Gastroesophageal sphincter (tissue), 4 donors: ENCODE data around the gene LRRC75A. TPM values are rescaled to one million over a fixed set of nuclear protein-coding genes. Genes with fewer than 3 reads are reported as not detected.
A peak's percentile ranks its signal among the peaks of the same experiment; 100 is the strongest.
"Not testable (repeated sequence)": the region's sequence is repeated elsewhere in the genome, so short reads cannot be mapped to it uniquely, and the experiment has no call there.

Experiments used
- ATAC-seq: fragments of 150-250 bp; one replicate; pipeline ENCODE4 v1.9.1; 2016; ENCODE audit warnings: mild to moderate bottlenecking, moderate library complexity
- H3K27ac ChIP-seq, 4 donors: fragments of 200-600 bp; sonication (generic) in 3 of 4; 1 replicate in 3 of 4; 2 replicates in 1 of 4; pipeline ENCODE4 v1.5.1; 2016 to 2019
- H3K27me3 ChIP-seq: fragments of 200-600 bp; sonication (generic); one replicate; pipeline ENCODE4 v1.5.1; 2019
- H3K36me3 ChIP-seq, 2 donors: fragments of 200-600 bp; sonication (generic); one replicate each; pipeline ENCODE4 v1.5.1; 2019; ENCODE audit warnings: control low read depth in 1 of 2
- H3K4me1 ChIP-seq, 3 donors: fragments of 200-600 bp; sonication (generic); 1 replicate in 2 of 3; 2 replicates in 1 of 3; pipeline ENCODE4 v1.5.1; 2016 to 2019; ENCODE audit warnings: control low read depth in 2 of 3
- H3K4me3 ChIP-seq, 2 donors: fragments of 200-600 bp; sonication (generic); one replicate each; pipeline ENCODE4 v1.5.1; 2019; ENCODE audit warnings: mild to moderate bottlenecking in 1 of 2, moderate library complexity in 1 of 2
- H3K9me3 ChIP-seq, 3 donors: fragments of 200-600 bp; sonication (generic); one replicate each; pipeline ENCODE4 v1.5.1; 2017 to 2019; ENCODE audit warnings: control low read depth in 2 of 3
- EP300 ChIP-seq: sonication (generic); formaldehyde crosslinking; IDR thresholded peaks from one replicate; pipeline ENCODE4 v1.6.1; 2017; ENCODE audit warnings: antibody characterized with exemption, mild to moderate bottlenecking
- POLR2A ChIP-seq, 2 donors: fragments of 450-650 bp; IDR thresholded peaks; one replicate each; pipeline ENCODE4 v1.6.1; 2017; ENCODE audit warnings: antibody characterized with exemption in 2 of 2, mild to moderate bottlenecking in 2 of 2, moderate library complexity in 1 of 2
- POLR2AphosphoS5 ChIP-seq: sonication (generic); formaldehyde crosslinking; IDR thresholded peaks from one replicate; pipeline ENCODE4 v1.6.1; 2017; ENCODE audit warnings: antibody characterized with exemption
- WGBS, 2 donors: methylation state at CpG; one replicate each; pipeline ENCODE4 v1.1.5; 2018; ENCODE audit warnings: low coverage in 1 of 2; 5-methylcytosine and 5-hydroxymethylcytosine counted together
- total RNA-seq, 4 donors: library from RNA; depleted of rRNA; stranded (reverse); fragments of >200 nt; gene quantifications; one replicate each; pipeline ENCODE4 v1.1.0, GENCODE V29; 2016
- TF ChIP-seq, protein P1 (sequence below), 4 experiments: fragments of 200-600 bp in 2 of 4; fragments of 450-650 bp in 2 of 4; sonication (generic) in 1 of 4; IDR thresholded peaks; one replicate each; pipeline ENCODE4 v1.5.1; 2017 to 2019; ENCODE audit warnings: antibody characterized with exemption in 4 of 4, mild to moderate bottlenecking in 2 of 4, moderate library complexity in 2 of 4

Gene LRRC75A
- total RNA-seq, 4 donors from 2014 or later = 0.94 to 4.0 (median 2.3) TPM

DNA sequence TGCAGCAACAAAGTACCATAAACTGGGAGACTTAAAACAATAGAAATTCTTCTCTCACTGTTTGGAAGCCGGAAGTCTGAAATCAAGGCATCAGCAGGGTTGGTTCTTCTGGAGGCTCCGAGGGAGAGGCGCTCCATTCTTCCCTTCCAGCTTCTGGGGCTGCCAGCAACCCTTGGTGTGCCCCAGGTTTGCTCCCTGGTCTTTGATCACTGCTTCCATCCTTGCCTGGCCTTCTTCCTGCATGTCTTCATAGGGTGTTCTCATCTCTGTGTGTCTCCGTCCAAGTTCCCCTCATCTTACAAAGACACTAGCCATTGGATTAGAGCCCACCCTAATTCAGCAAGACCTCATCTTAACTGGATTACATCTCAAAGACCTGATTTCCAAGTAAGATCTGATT, 35.3 kb upstream of the LRRC75A start:
- H3K9me3 ChIP-seq = no peaks in the 10 kb centered on the region
- H3K4me3 ChIP-seq = no peak overlapping the region
- peaks cover 38% of the 10 kb centered on the region for H3K27me3 ChIP-seq
- TF ChIP-seq EP300 = no peak
- TF ChIP-seq POLR2AphosphoS5 = no peak
- TF ChIP-seq, protein P1, sequence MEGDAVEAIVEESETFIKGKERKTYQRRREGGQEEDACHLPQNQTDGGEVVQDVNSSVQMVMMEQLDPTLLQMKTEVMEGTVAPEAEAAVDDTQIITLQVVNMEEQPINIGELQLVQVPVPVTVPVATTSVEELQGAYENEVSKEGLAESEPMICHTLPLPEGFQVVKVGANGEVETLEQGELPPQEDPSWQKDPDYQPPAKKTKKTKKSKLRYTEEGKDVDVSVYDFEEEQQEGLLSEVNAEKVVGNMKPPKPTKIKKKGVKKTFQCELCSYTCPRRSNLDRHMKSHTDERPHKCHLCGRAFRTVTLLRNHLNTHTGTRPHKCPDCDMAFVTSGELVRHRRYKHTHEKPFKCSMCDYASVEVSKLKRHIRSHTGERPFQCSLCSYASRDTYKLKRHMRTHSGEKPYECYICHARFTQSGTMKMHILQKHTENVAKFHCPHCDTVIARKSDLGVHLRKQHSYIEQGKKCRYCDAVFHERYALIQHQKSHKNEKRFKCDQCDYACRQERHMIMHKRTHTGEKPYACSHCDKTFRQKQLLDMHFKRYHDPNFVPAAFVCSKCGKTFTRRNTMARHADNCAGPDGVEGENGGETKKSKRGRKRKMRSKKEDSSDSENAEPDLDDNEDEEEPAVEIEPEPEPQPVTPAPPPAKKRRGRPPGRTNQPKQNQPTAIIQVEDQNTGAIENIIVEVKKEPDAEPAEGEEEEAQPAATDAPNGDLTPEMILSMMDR (IDR thresholded peaks at IDR 0.05) = no peak
- TF ChIP-seq POLR2A (IDR thresholded peaks at IDR 0.05) = no peak
- H3K27ac ChIP-seq = no peak overlapping the region
- ATAC-seq = no peak
- 51 to 76% methylated on average over 2 to 4 of the region's 4 CpGs for WGBS, 2 donors
- H3K4me1 ChIP-seq = no peaks in the 10 kb centered on the region
- no peaks in the 10 kb centered on the region for H3K36me3 ChIP-seq

DNA sequence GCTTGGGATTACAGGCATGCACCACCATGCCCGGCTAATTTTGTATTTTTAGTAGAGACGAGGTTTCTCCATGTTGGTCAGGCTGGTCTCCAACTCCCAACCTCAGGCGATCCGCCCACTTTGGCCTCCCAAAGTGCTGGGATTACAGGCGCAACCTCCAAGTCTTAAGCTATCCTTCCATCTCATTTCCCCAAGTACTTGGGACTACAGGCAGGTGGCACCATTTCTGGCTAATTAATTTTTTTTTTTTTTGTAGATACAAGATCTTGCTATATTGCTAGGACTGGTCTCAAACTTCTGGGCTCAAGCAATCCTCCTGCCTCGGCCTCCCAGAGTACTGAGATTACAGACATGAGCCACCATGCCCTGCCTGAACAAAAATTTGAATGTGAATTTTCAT, 33.6 kb upstream of the LRRC75A start:
- H3K27ac ChIP-seq, H3K4me3 ChIP-seq, H3K4me1 ChIP-seq, ATAC-seq, H3K9me3 ChIP-seq, H3K36me3 ChIP-seq: not testable (repeated sequence)
- peaks cover 21% of the 10 kb centered on the region for H3K27me3 ChIP-seq
- 93 to 100% methylated on average over 5 of the region's 6 CpGs for WGBS, 2 donors

DNA sequence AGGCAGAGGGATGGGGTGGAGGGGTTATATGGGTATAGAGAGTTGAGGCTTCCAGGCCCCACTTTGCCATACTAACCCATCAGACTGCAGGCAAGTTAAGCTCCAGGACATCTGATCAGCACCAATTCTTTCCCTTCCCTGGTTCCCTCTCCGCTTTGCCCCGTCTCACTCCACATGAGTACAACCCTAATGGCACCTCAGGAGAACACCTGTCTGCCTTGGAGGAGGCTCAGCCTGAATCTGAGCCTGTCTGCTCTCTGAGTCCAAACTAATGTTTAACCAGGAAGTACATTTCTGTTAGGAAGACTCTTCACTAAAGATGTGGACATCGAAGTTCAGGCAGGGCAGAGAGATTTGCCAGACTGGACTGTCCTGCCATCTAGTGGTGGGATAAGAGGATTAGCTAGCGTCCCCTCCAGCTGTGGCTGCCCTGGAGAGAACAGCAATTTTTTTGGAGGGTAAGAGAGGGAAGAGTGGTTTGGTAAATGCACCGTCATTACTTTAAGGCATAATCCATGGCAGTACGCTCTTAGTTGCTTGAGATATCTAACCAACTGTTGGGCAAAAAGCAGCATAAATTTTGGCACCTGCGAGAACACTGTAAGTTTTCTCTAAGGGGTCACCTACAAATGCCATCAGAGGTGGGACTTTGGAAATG, 29.2 kb upstream of the LRRC75A start:
- 33 to 39% methylated on average over 3 to 4 of the region's 7 CpGs for WGBS, 2 donors

DNA sequence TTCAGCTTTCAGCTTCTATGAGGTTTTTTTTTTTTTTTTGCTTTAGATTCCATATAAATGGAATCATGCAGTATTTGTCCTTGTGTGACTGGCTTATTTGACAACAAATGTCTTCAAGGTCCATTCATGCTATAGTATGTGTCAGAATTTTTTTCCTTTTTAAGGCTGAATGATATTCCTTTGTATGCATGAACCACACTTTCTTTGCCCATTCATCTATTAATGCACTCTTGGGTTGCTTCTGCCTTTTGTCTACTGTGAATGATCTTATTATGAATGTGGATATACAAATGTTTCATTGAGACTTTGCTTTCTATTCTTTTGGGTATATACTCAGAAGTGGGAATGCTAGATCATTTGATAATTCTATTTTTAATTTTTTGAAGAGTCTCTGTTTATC, 27.0 kb upstream of the LRRC75A start:
- TF ChIP-seq POLR2A (IDR thresholded peaks at IDR 0.05) (no peak), EP300 (no peak)
- no peak overlapping the region for H3K27ac ChIP-seq
- H3K36me3 ChIP-seq = no peaks in the 10 kb centered on the region
- H3K27me3 ChIP-seq = peaks cover 25% of the 10 kb centered on the region
- no peak overlapping the region for H3K4me3 ChIP-seq
- H3K9me3 ChIP-seq = no peaks in the 10 kb centered on the region
- peaks cover 0 to 16% (median 0%) of the 10 kb centered on the region in 3 donors for H3K4me1 ChIP-seq
- ATAC-seq = no peak

More for the DNA sequence above, 29.2 kb upstream of the LRRC75A start:
- no peak overlapping the region for H3K4me3 ChIP-seq
- H3K9me3 ChIP-seq = no peaks in the 10 kb centered on the region
- peak; percentile 93 for ATAC-seq
- H3K27me3 ChIP-seq = peaks cover 33% of the 10 kb centered on the region
- peaks cover 0 to 16% (median 0%) of the 10 kb centered on the region in 3 donors for H3K4me1 ChIP-seq
- H3K27ac ChIP-seq = no peak overlapping the region
- no peaks in the 10 kb centered on the region for H3K36me3 ChIP-seq
- TF ChIP-seq EP300 = no peak
- TF ChIP-seq, protein P1 (IDR thresholded peaks at IDR 0.05) = peak; percentile 80 to 93 (median 88)
- TF ChIP-seq POLR2AphosphoS5 = peak; percentile 16
- TF ChIP-seq POLR2A (IDR thresholded peaks at IDR 0.05) = no peak

DNA sequence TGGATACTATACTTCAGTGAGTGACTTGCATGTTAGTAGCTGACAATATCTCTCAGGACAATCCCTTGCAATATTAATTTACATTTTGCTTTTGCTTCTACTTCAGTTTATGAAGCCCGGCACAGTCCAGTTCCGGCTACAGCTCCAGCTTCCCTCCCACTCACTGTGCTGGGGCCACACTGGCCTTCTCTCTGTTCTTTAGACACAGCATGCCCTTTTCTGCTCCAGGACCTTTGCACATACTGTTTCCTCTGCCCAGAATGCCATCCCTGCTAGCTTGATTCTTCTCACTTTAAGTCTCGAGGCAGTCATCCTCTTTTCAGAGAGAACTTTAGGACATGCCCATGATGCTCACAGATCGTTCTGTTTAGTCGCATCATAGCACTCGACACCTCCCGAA, 25.5 kb upstream of the LRRC75A start:
- H3K4me1 ChIP-seq = peaks cover 0 to 16% (median 0%) of the 10 kb centered on the region in 3 donors
- 66 to 92% methylated on average over 4 to 7 of the region's 7 CpGs for WGBS, 2 donors
- no peaks in the 10 kb centered on the region for H3K9me3 ChIP-seq
- H3K27me3 ChIP-seq = peaks cover 20% of the 10 kb centered on the region
- no peak for ATAC-seq
- no peaks in the 10 kb centered on the region for H3K36me3 ChIP-seq
- no peak overlapping the region for H3K27ac ChIP-seq
- no peak overlapping the region for H3K4me3 ChIP-seq
- TF ChIP-seq POLR2A (IDR thresholded peaks at IDR 0.05) (no peak), EP300 (no peak), POLR2AphosphoS5 (no peak)
- TF ChIP-seq, protein P1 (IDR thresholded peaks at IDR 0.05) = no peak

DNA sequence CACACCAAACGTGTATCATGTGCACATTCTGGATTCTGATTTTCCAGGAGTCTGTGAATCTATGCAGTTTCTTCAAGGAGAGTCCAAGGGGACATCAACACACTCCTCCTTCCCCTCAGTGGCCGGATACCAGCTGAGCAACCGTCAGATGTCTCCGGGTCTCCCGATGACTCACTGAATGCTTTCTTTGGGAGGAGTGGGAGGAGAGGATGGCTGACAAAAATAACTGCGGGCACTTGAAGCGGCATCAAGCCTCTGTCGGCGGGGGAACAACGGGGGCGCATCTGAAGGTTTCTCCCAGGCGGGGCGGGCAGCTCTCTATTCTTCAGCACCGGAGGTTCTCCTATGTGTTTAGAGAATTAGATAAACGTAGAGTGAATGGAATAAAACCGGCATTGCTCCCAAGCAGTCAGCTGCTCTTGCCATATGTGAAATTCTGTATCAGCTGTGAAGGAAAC, 24.6 kb upstream of the LRRC75A start:
- TF ChIP-seq POLR2A (IDR thresholded peaks at IDR 0.05) (no peak), POLR2AphosphoS5 (no peak), EP300 (no peak)
- TF ChIP-seq, protein P1 (IDR thresholded peaks at IDR 0.05) = no peak
- 0 to 3% methylated on average over 11 to 13 of the region's 16 CpGs for WGBS, 2 donors
- Histone ChIP-seq H3K4me1 (peaks cover 0 to 16% (median 0%) of the 10 kb centered on the region in 3 donors), H3K27me3 (peaks cover 20% of the 10 kb centered on the region), H3K4me3 (peak overlapping the region in 1 of 2 donors; percentile 18), H3K27ac (no peak overlapping the region), H3K36me3 (no peaks in the 10 kb centered on the region), H3K9me3 (no peaks in the 10 kb centered on the region)
- ATAC-seq = no peak
